SK-N-SH treated with all-trans-retinoic acid at 6 μM for 48 hours (cell line): Measurements from ENCODE around the gene ZNF622.

Source experiments
- ARNTL ChIP-seq: fragments of 450-650 bp; formaldehyde crosslinking; IDR thresholded peaks from 2 replicates; pipeline ENCODE4 v1.5.0; 2020; ENCODE audit warnings: low read depth, mild to moderate bottlenecking, moderate library complexity, borderline replicate concordance
- BACH2 ChIP-seq: fragments of 250-450 bp; sonication (Bioruptor Pico); IDR thresholded peaks from 2 replicates; pipeline ENCODE4 v1.9.0; 2021; ENCODE audit warnings: mild to moderate bottlenecking, borderline replicate concordance
- ESRRG ChIP-seq: fragments of 250-450 bp; sonication (Bioruptor Pico); IDR thresholded peaks from 2 replicates; pipeline ENCODE4 v1.6.1; 2021; ENCODE audit warnings: mild to moderate bottlenecking
- GLIS3 ChIP-seq: fragments of 250-450 bp; sonication (Bioruptor Pico); IDR thresholded peaks from 2 replicates; pipeline ENCODE4 v1.5.0; 2020; ENCODE audit warnings: mild to moderate bottlenecking, moderate library complexity
- RARB ChIP-seq: fragments of 250-450 bp; sonication (Bioruptor Pico); IDR thresholded peaks from 2 replicates; pipeline ENCODE4 v1.8.0; 2021; ENCODE audit warnings: mild to moderate bottlenecking, moderate library complexity
- ZFP3 ChIP-seq: fragments of 250-450 bp; sonication (Bioruptor Pico); IDR thresholded peaks from 2 replicates; pipeline ENCODE4 v1.5.0; 2020; ENCODE audit warnings: mild to moderate bottlenecking, moderate library complexity
- ZFP30 ChIP-seq: fragments of 450-650 bp; formaldehyde crosslinking; IDR thresholded peaks from 2 replicates; pipeline ENCODE4 v1.5.0; 2022; ENCODE audit warnings: mild to moderate bottlenecking, moderate library complexity
- ZNF8 ChIP-seq: fragments of 450-650 bp; formaldehyde crosslinking; IDR thresholded peaks from 2 replicates; pipeline ENCODE4 v1.5.0; 2020; ENCODE audit warnings: mild to moderate bottlenecking, moderate library complexity
- TF ChIP-seq, protein P1 (sequence below): fragments of 250-450 bp; sonication (Bioruptor Pico); IDR thresholded peaks from 2 replicates; pipeline ENCODE4 v1.8.0; 2020; ENCODE audit warnings: mild to moderate bottlenecking, moderate library complexity, borderline replicate concordance
- TF ChIP-seq, protein P2 (sequence below): fragments of 250-450 bp; sonication (Bioruptor Pico); IDR thresholded peaks from 2 replicates; pipeline ENCODE4 v1.5.1; 2020; ENCODE audit warnings: low read depth, mild to moderate bottlenecking, moderate library complexity

DNA sequence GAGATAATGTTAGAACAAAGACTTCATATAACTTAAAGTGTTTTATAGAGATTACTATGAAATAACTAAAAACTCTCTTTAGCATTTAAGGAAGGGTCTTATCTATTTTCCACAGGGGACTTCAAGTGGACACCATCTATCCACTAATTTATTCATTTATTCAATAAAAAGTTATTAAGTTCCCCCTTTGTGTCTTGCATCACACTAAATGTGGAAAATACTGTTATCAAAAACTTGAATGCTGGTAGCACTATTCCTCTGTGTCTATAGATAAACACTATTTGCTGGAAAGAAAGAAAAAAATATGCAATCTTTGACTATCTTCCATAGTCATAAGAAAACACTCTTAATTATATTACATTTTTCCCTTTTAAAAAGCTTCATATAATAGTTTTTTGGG, 20.1 kb upstream of the ZNF622 start:
- TF ChIP-seq ZFP30 (CRISPR knock-in tag), result no peak
- TF ChIP-seq RARB, result no peak
- TF ChIP-seq, protein P1, sequence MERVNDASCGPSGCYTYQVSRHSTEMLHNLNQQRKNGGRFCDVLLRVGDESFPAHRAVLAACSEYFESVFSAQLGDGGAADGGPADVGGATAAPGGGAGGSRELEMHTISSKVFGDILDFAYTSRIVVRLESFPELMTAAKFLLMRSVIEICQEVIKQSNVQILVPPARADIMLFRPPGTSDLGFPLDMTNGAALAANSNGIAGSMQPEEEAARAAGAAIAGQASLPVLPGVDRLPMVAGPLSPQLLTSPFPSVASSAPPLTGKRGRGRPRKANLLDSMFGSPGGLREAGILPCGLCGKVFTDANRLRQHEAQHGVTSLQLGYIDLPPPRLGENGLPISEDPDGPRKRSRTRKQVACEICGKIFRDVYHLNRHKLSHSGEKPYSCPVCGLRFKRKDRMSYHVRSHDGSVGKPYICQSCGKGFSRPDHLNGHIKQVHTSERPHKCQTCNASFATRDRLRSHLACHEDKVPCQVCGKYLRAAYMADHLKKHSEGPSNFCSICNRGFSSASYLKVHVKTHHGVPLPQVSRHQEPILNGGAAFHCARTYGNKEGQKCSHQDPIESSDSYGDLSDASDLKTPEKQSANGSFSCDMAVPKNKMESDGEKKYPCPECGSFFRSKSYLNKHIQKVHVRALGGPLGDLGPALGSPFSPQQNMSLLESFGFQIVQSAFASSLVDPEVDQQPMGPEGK (CRISPR knock-in tag), result no peak
- no peak for TF ChIP-seq ZFP3
- TF ChIP-seq ARNTL (CRISPR knock-in tag), result no peak
- no peak for TF ChIP-seq BACH2 (CRISPR knock-in tag)
- no peak for TF ChIP-seq GLIS3 (CRISPR knock-in tag)
- TF ChIP-seq, protein P2, sequence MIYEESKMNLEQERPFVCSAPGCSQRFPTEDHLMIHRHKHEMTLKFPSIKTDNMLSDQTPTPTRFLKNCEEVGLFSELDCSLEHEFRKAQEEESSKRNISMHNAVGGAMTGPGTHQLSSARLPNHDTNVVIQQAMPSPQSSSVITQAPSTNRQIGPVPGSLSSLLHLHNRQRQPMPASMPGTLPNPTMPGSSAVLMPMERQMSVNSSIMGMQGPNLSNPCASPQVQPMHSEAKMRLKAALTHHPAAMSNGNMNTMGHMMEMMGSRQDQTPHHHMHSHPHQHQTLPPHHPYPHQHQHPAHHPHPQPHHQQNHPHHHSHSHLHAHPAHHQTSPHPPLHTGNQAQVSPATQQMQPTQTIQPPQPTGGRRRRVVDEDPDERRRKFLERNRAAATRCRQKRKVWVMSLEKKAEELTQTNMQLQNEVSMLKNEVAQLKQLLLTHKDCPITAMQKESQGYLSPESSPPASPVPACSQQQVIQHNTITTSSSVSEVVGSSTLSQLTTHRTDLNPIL (CRISPR knock-in tag), result no peak
- no peak for TF ChIP-seq ESRRG (CRISPR knock-in tag)
- no peak for TF ChIP-seq ZNF8 (CRISPR knock-in tag)
